Common myeloid progenitor, CD34-positive (primary cell): Measurements from ENCODE around the gene BGN.

ENCODE experiments used
- CTCF ChIA-PET: fragments of 350-600 bp; sonication (Branson Sonifier 250); formaldehyde crosslinking; loops from one replicate; lab custom pipeline; 2021; ENCODE audit warnings: antibody characterized with exemption; lab: Charles Lee
- POLR2A ChIA-PET: fragments of 350-600 bp; sonication (Branson Sonifier 250); formaldehyde crosslinking; loops from one replicate; lab custom pipeline; 2021; ENCODE audit warnings: antibody characterized with exemption; lab: Charles Lee
- DNase-seq, 3 donors: peaks; one replicate each; pipeline versions ENCODE4 v3.0.0 to v3.0.0-alpha.2; 2013
- H3K27ac ChIP-seq, 2 experiments: 1 replicate in 1 of 2; 2 replicates in 1 of 2; pipeline ENCODE4 v1.7.0; 2013; ENCODE audit warnings: inconsistent platforms in 2 of 2, low read length in 2 of 2, mild to moderate bottlenecking in 2 of 2, low read depth in 1 of 2, moderate library complexity in 1 of 2; ENCODE audit not compliant: severe bottlenecking in 2 of 2, insufficient read depth in 1 of 2, poor library complexity in 1 of 2
- H3K27me3 ChIP-seq, 5 experiments: replicated peaks in 2 of 5; 1 replicate in 3 of 5; 2 replicates in 2 of 5; pipeline versions ENCODE4 v1.6.1 to v1.7.0; 2013; ENCODE audit warnings: low read length in 4 of 5, mild to moderate bottlenecking in 2 of 5, moderate library complexity in 2 of 5, inconsistent platforms in 1 of 5; ENCODE audit not compliant: insufficient read depth in 5 of 5, control insufficient read depth in 4 of 5
- H3K36me3 ChIP-seq, 4 experiments: 1 replicate in 2 of 4; 2 replicates in 2 of 4; pipeline versions ENCODE4 v1.6.1 to v1.7.0; 2013; ENCODE audit warnings: low read length in 3 of 4, control low read depth in 1 of 4, mild to moderate bottlenecking in 1 of 4; ENCODE audit not compliant: control insufficient read depth in 4 of 4, insufficient read depth in 4 of 4
- H3K4me1 ChIP-seq, 4 experiments: 1 replicate in 3 of 4; 2 replicates in 1 of 4; pipeline versions ENCODE4 v1.6.1 to v1.7.1; 2013; ENCODE audit warnings: low read length in 3 of 4, mild to moderate bottlenecking in 3 of 4, control low read depth in 1 of 4, inconsistent platforms in 1 of 4, moderate library complexity in 1 of 4; ENCODE audit not compliant: control insufficient read depth in 4 of 4, insufficient read depth in 4 of 4; ENCODE audit errors: control extremely low read depth in 1 of 4
- H3K4me3 ChIP-seq, 7 experiments: 1 replicate in 4 of 7; 2 replicates in 3 of 7; pipeline versions ENCODE4 v1.5.1 to v1.7.0; 2013; ENCODE audit warnings: mild to moderate bottlenecking in 7 of 7, low read length in 6 of 7, moderate library complexity in 6 of 7, inconsistent platforms in 2 of 7, low read depth in 2 of 7, control low read depth in 1 of 7; ENCODE audit not compliant: insufficient read depth in 4 of 7, control insufficient read depth in 1 of 7; ENCODE audit errors: extremely low read depth in 1 of 7
- H3K9me3 ChIP-seq, 5 experiments: 1 replicate in 4 of 5; 2 replicates in 1 of 5; pipeline versions ENCODE4 v1.6.1 to v1.7.1; 2013; ENCODE audit warnings: low read length in 4 of 5, mild to moderate bottlenecking in 2 of 5, inconsistent platforms in 1 of 5, low read depth in 1 of 5, moderate library complexity in 1 of 5; ENCODE audit not compliant: control insufficient read depth in 4 of 5, insufficient read depth in 2 of 5; ENCODE audit errors: control extremely low read depth in 1 of 5
- WGBS: methylation state at CpG from one replicate; pipeline ENCODE4 v1.1.5; 2013; ENCODE audit not compliant: insufficient coverage; 5-methylcytosine and 5-hydroxymethylcytosine counted together

The BGN gene

GRCh38 chrX:153468008-153468580, 26.7 kb upstream of the BGN start:
- H3K9me3 ChIP-seq = no peaks in the 10 kb centered on the region
- no peak overlapping the region for H3K4me3 ChIP-seq
- ChIA-PET POLR2A (no interaction called here), CTCF (interaction anchor here (0.7 to 1.6 kb wide), 2 partner anchors 9 to 436 kb away, joined by 3 to 4 read pairs; no protein-coding TSS in a partner anchor)
- H3K4me1 ChIP-seq = peaks cover 0 to 14% (median 3%) of the 10 kb centered on the region in 4 experiments
- H3K36me3 ChIP-seq = peaks cover 0 to 27% (median 17%) of the 10 kb centered on the region in 4 experiments
- H3K27ac ChIP-seq = no peak overlapping the region
- no peak for DNase-seq
- peaks cover 0 to 18% (median 0%) of the 10 kb centered on the region in 5 experiments for H3K27me3 ChIP-seq
- 92% methylated on average over 9 of the region's 12 CpGs for WGBS

- H3K27ac ChIP-seq = peak overlapping the region in 1 of 2 experiments; percentile 70
- no peaks in the 10 kb centered on the region for H3K9me3 ChIP-seq
- peaks cover 0 to 20% (median 7%) of the 10 kb centered on the region in 4 experiments for H3K4me1 ChIP-seq
- peak overlapping the region; percentile 28 to 80 (median 73) for H3K4me3 ChIP-seq
- peaks cover 0 to 12% (median 11%) of the 10 kb centered on the region in 4 experiments for H3K36me3 ChIP-seq
- ChIA-PET POLR2A (no interaction called here), CTCF (interaction anchor here (0.6 to 4.4 kb wide), 8 partner anchors 9 to 37 kb away, joined by 3 to 43 read pairs (median 4); no protein-coding TSS in a partner anchor)
- WGBS = 27% methylated on average over 31 of the region's 32 CpGs
- peak; percentile 59 to 77 (median 70) for DNase-seq
- H3K27me3 ChIP-seq = peaks cover 0 to 9% (median 0%) of the 10 kb centered on the region in 5 experiments
These were observed 24.9 kb upstream of the BGN start for GRCh38 chrX:153469811-153470410.

- POLR2A ChIA-PET = no interaction called here
- WGBS = 38% methylated on average over 51 of the region's 70 CpGs
- peaks cover 0 to 24% (median 9%) of the 10 kb centered on the region in 4 experiments for H3K4me1 ChIP-seq
These were observed 24.1 kb upstream of the BGN start, which contains the start of gene HAUS7 for GRCh38 chrX:153470411-153471363. HAUS7 (minus strand) TSS chrX:153470576; CDS start chrX:153470557, 19 bp downstream.

GRCh38 chrX:153471663-153472280, 23.0 kb upstream of the BGN start:
- no peaks in the 10 kb centered on the region for H3K9me3 ChIP-seq
- H3K27ac ChIP-seq = no peak overlapping the region
- no peak overlapping the region for H3K4me3 ChIP-seq
- CTCF ChIA-PET = interaction anchor here (0.9 to 4.4 kb wide), 9 partner anchors 11 to 35 kb away, joined by 3 to 43 read pairs (median 4); partner anchors contain the start of gene BGN
- POLR2A ChIA-PET = no interaction called here
- DNase-seq = no peak
- 77% methylated on average over 8 of the region's 11 CpGs for WGBS
- peaks cover 0 to 24% (median 9%) of the 10 kb centered on the region in 4 experiments for H3K4me1 ChIP-seq
- H3K36me3 ChIP-seq = peaks cover 0 to 11% (median 10%) of the 10 kb centered on the region in 4 experiments
- peaks cover 0 to 10% (median 0%) of the 10 kb centered on the region in 5 experiments for H3K27me3 ChIP-seq

More at GRCh38 chrX:153470411-153471363, 24.1 kb upstream of the BGN start, which contains the start of gene HAUS7:
- H3K4me3 ChIP-seq = peak within 1 kb of the TSS; percentile 28 to 80 (median 73)
- no peaks in the 10 kb centered on the region for H3K9me3 ChIP-seq
- peaks cover 0 to 11% (median 10%) of the 10 kb centered on the region in 4 experiments for H3K36me3 ChIP-seq
- peak within 1 kb of the TSS in 1 of 2 experiments; percentile 70 for H3K27ac ChIP-seq
- CTCF ChIA-PET = interaction anchor here (0.6 to 4.4 kb wide), 9 partner anchors 9 to 36 kb away, joined by 3 to 43 read pairs (median 4); partner anchors contain the start of gene BGN
- H3K27me3 ChIP-seq = peaks cover 0 to 10% (median 0%) of the 10 kb centered on the region in 5 experiments
- peak; percentile 90 to 95 (median 94) for DNase-seq

GRCh38 chrX:153473126-153473525, 21.7 kb upstream of the BGN start:
- Histone ChIP-seq H3K4me3 (no peak overlapping the region), H3K4me1 (peaks cover 0 to 24% (median 9%) of the 10 kb centered on the region in 4 experiments), H3K36me3 (peaks cover 0 to 8% (median 5%) of the 10 kb centered on the region in 4 experiments), H3K27me3 (peaks cover 0 to 10% (median 0%) of the 10 kb centered on the region in 5 experiments), H3K27ac (no peak overlapping the region), H3K9me3 (no peaks in the 10 kb centered on the region)
- DNase-seq = no peak
- ChIA-PET CTCF (interaction anchor here (1.4 to 4.4 kb wide), 3 partner anchors 21 to 34 kb away, joined by 3 to 43 read pairs (median 3); partner anchors contain the start of gene BGN), POLR2A (no interaction called here)
- 92% methylated on average over 10 of the region's 10 CpGs for WGBS

GRCh38 chrX:153474266-153474665, 20.5 kb upstream of the BGN start:
- peaks cover 0 to 10% (median 0%) of the 10 kb centered on the region in 5 experiments for H3K27me3 ChIP-seq
- H3K9me3 ChIP-seq = no peaks in the 10 kb centered on the region
- peaks cover 0 to 21% (median 9%) of the 10 kb centered on the region in 4 experiments for H3K4me1 ChIP-seq
- CTCF ChIA-PET = interaction anchor here (1.4 to 4.4 kb wide), 2 partner anchors 20 to 33 kb away, joined by 3 to 43 read pairs; partner anchors contain the start of gene BGN
- no peaks in the 10 kb centered on the region for H3K36me3 ChIP-seq
- 91% methylated on average over 6 of the region's 10 CpGs for WGBS
- no peak for DNase-seq
- no peak overlapping the region for H3K27ac ChIP-seq
- POLR2A ChIA-PET = no interaction called here
- H3K4me3 ChIP-seq = no peak overlapping the region
